ENCODE data around the gene SIM2. TPM values are rescaled to one million over a fixed set of nuclear protein-coding genes. Genes with fewer than 3 reads are reported as not detected.

The SIM2 gene
- total and polyA plus RNA-seq, 2 experiments from 2014 or later: 0.16 to 0.49 TPM

DNA sequence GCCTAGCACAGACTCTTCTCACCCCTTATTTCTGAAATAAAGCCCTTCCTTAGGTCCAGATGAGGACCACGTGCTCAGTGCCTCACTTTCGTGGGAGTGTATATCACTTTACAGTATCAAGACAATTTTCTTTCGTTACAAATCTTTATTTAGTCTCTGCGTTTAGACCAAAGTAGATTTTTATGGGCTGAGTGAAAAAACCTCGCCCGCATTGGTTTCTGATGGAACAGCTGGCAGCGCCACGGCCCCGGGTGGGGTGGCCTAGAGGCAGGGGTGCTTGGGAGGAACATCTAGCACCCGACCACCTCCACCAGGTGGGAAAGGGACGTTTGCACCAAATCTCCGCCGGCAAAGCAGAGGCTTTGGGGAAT is 7.6 kb downstream of the SIM2 start:
- peak; percentile 83 for TF ChIP-seq EZH2 (IDR thresholded peaks at IDR 0.05; ENCODE audit: low read depth, unreplicated experiment)
- no peak for TF ChIP-seq JUNB (IDR thresholded peaks at IDR 0.05; ENCODE audit: unreplicated experiment)
- Mint-ChIP-seq H3K27me3 (ENCODE audit: insufficient read depth, low read depth, poor library complexity) (peaks cover 98% of the 10 kb centered on the region), H3K4me1 (peaks cover 59% of the 10 kb centered on the region), H3K27ac (no peak overlapping the region), H3K36me3 (ENCODE audit: low read depth) (no peaks in the 10 kb centered on the region; the same call in 2 of the 3 replicates), H3K4me3 (peak overlapping the region; percentile 61; the same call in 2 of the 3 replicates), H3K9me3 (peaks cover 2% of the 10 kb centered on the region; the same call in 2 of the 3 replicates)
- H3K4me1 ChIP-seq (ENCODE audit: insufficient read depth): peaks cover 69% of the 10 kb centered on the region
- no peak for DNase-seq (ENCODE audit: low spot score)
- H2AFZ ChIP-seq: no peak overlapping the region
- H4K20me1 ChIP-seq (replicated peaks; ENCODE audit: insufficient read depth): no peaks in the 10 kb centered on the region; the same call in none of the 2 replicates
- ATAC-seq: no peak
- H3K36me3 ChIP-seq (ENCODE audit: insufficient read depth): no peaks in the 10 kb centered on the region
- no peaks in the 10 kb centered on the region for H3K9me2 ChIP-seq (ENCODE audit: insufficient read depth)
- H3K27ac ChIP-seq (ENCODE audit: low read depth): no peak overlapping the region
- peak overlapping the region; percentile 78 for H3K4me2 ChIP-seq
- H3F3A ChIP-seq (replicated peaks; ENCODE audit: low read depth): peaks cover 32% of the 10 kb centered on the region
- peaks cover 100% of the 10 kb centered on the region for H3K27me3 ChIP-seq (ENCODE audit: insufficient read depth)
- H3K4me3 ChIP-seq: peak overlapping the region; percentile 53
- no peaks in the 10 kb centered on the region for H3K79me2 ChIP-seq (replicated peaks; ENCODE audit: insufficient read depth)

GRCh38 chr21:36706951-36707762 is 8.2 kb downstream of the SIM2 start:
- H3K27ac ChIP-seq (ENCODE audit: low read depth): no peak overlapping the region
- 0 out of 2 replicates have a peak overlapping the region, but pooled peaks have one; percentile 28 for H2AFZ ChIP-seq
- no peaks in the 10 kb centered on the region; the same call in 2 of the 3 replicates for H3K36me3 Mint-ChIP-seq (ENCODE audit: low read depth)
- peak overlapping the region; percentile 53 for H3K4me3 ChIP-seq
- H3K4me1 ChIP-seq (ENCODE audit: insufficient read depth): peaks cover 69% of the 10 kb centered on the region
- H3K9me3 Mint-ChIP-seq: peaks cover 2% of the 10 kb centered on the region; the same call in 2 of the 3 replicates
- no peaks in the 10 kb centered on the region for H3K79me2 ChIP-seq (replicated peaks; ENCODE audit: insufficient read depth)
- no peaks in the 10 kb centered on the region for H3K36me3 ChIP-seq (ENCODE audit: insufficient read depth)
- peaks cover 100% of the 10 kb centered on the region for H3K27me3 ChIP-seq (ENCODE audit: insufficient read depth)
- no peaks in the 10 kb centered on the region for H3K9me2 ChIP-seq (ENCODE audit: insufficient read depth)
- H4K20me1 ChIP-seq (replicated peaks; ENCODE audit: insufficient read depth): no peaks in the 10 kb centered on the region; the same call in none of the 2 replicates
- H3K27ac Mint-ChIP-seq: no peak overlapping the region
- TF ChIP-seq CREB1 (CRISPR knock-in tag; IDR thresholded peaks at IDR 0.05; ENCODE audit: low read depth) (no peak), REST (IDR thresholded peaks at IDR 0.05; ENCODE audit: unreplicated experiment) (no peak), EZH2 (IDR thresholded peaks at IDR 0.05; ENCODE audit: low read depth, unreplicated experiment) (peak; percentile 98), CTCF (conservative IDR thresholded peaks at IDR 0.05; ENCODE audit: low read depth in 2 of 2) (peak in 1 of 2 experiments; percentile 13; a peak in 2 of 4 replicates), EZH2phosphoT487 (IDR thresholded peaks at IDR 0.05; ENCODE audit: unreplicated experiment) (peak; percentile 58)
- ATAC-seq (no peak), DNase-seq (ENCODE audit: low spot score) (peak; percentile 64)
- H3K27me3 Mint-ChIP-seq (ENCODE audit: insufficient read depth, low read depth, poor library complexity): peaks cover 91% of the 10 kb centered on the region
- peak overlapping the region; percentile 61 for H3K4me3 Mint-ChIP-seq
- peak overlapping the region; percentile 78 for H3K4me2 ChIP-seq
- peaks cover 29% of the 10 kb centered on the region for H3F3A ChIP-seq (replicated peaks; ENCODE audit: low read depth)
- H3K4me1 Mint-ChIP-seq: peaks cover 55% of the 10 kb centered on the region
